Nephron progenitor cell (in vitro differentiated cells): ENCODE measurements around the gene GNPAT.
A peak's percentile ranks its signal among the peaks of the same experiment; 100 is the strongest.

Experiments
- DNase-seq: peaks from one replicate; pipeline ENCODE4 v3.0.0; 2021
- H3K27ac Mint-ChIP-seq: 2 replicates; pipeline ENCODE4 v1.8.0; 2021; ENCODE audit warnings: mild to moderate bottlenecking, moderate library complexity, mixed read lengths
- H3K27me3 Mint-ChIP-seq: 2 replicates; pipeline ENCODE4 v1.8.0; 2021; ENCODE audit warnings: mild to moderate bottlenecking, low read depth, mixed read lengths; ENCODE audit not compliant: poor library complexity
- H3K36me3 Mint-ChIP-seq: 2 replicates; pipeline ENCODE4 v1.8.0; 2021; ENCODE audit warnings: low read depth, mixed read lengths
- H3K4me1 Mint-ChIP-seq: 2 replicates; pipeline ENCODE4 v1.8.0; 2021; ENCODE audit warnings: mixed read lengths
- H3K4me3 Mint-ChIP-seq: 2 replicates; pipeline ENCODE4 v1.8.0; 2021; ENCODE audit warnings: mild to moderate bottlenecking, moderate library complexity, mixed read lengths
- H3K9me3 Mint-ChIP-seq: 2 replicates; pipeline ENCODE4 v1.8.0; 2021; ENCODE audit warnings: mild to moderate bottlenecking, moderate library complexity, mixed read lengths
- CTCF ChIP-seq: fragments of 200-600 bp; sonication (generic); IDR thresholded peaks from 2 replicates; pipeline ENCODE4 v1.5.0; 2021; ENCODE audit warnings: antibody characterized with exemption

GNPAT gene

GRCh38 chr1:231322880-231323530 is 82.0 kb downstream of the GNPAT start:
- Mint-ChIP-seq H3K36me3 (no peaks in the 10 kb centered on the region), H3K9me3 (no peaks in the 10 kb centered on the region), H3K27ac (no peak overlapping the region), H3K4me3 (no peak overlapping the region), H3K4me1 (no peaks in the 10 kb centered on the region), H3K27me3 (peaks cover 6% of the 10 kb centered on the region)
- peak; percentile 11 for TF ChIP-seq CTCF
- DNase-seq: no peak

- H3K36me3 Mint-ChIP-seq: no peaks in the 10 kb centered on the region
- no peak overlapping the region for H3K27ac Mint-ChIP-seq
- peaks cover 6% of the 10 kb centered on the region for H3K27me3 Mint-ChIP-seq
- DNase-seq: no peak
- no peak for TF ChIP-seq CTCF
- no peaks in the 10 kb centered on the region for H3K4me1 Mint-ChIP-seq
- H3K4me3 Mint-ChIP-seq: no peak overlapping the region
- no peaks in the 10 kb centered on the region for H3K9me3 Mint-ChIP-seq
Measured at GRCh38 chr1:231324660-231325059, 83.6 kb downstream of the GNPAT start.

GRCh38 chr1:231326248-231326647 is 85.2 kb downstream of the GNPAT start:
- H3K9me3 Mint-ChIP-seq: no peaks in the 10 kb centered on the region
- H3K4me1 Mint-ChIP-seq: no peaks in the 10 kb centered on the region
- H3K27ac Mint-ChIP-seq: no peak overlapping the region
- H3K36me3 Mint-ChIP-seq: no peaks in the 10 kb centered on the region
- TF ChIP-seq CTCF: no peak
- H3K4me3 Mint-ChIP-seq: no peak overlapping the region
- peaks cover 6% of the 10 kb centered on the region for H3K27me3 Mint-ChIP-seq
- no peak for DNase-seq
